Liver (tissue), 9 donors: ENCODE results near the gene MAPK7. TPM values are rescaled to one million over a fixed set of nuclear protein-coding genes. Genes with fewer than 3 reads are reported as not detected.

Source experiments
- DNase-seq: peaks from one replicate; pipeline ENCODE4 v3.0.0-alpha.2; 2017; ENCODE audit warnings: low spot score
- H3K27ac ChIP-seq, 2 donors: one replicate each; pipeline ENCODE4 v1.7.0; 2013; ENCODE audit warnings: inconsistent platforms in 2 of 2, low read length in 2 of 2, control low read depth in 1 of 2, low read depth in 1 of 2, mild to moderate bottlenecking in 1 of 2
- H3K27me3 ChIP-seq, 4 donors: one replicate each; pipeline versions ENCODE4 v1.6.1 to v1.7.0; 2013; ENCODE audit warnings: low read length in 3 of 4, inconsistent platforms in 1 of 4, mild to moderate bottlenecking in 1 of 4, moderate library complexity in 1 of 4; ENCODE audit not compliant: control insufficient read depth in 4 of 4, insufficient read depth in 4 of 4
- H3K36me3 ChIP-seq, 4 donors: one replicate each; pipeline versions ENCODE4 v1.6.1 to v1.7.0; 2013; ENCODE audit warnings: low read length in 3 of 4, mild to moderate bottlenecking in 3 of 4, low read depth in 1 of 4, moderate library complexity in 1 of 4; ENCODE audit not compliant: control insufficient read depth in 4 of 4, insufficient read depth in 3 of 4
- H3K4me1 ChIP-seq, 4 donors: one replicate each; pipeline versions ENCODE4 v1.6.1 to v1.7.0; 2013; ENCODE audit warnings: low read length in 3 of 4, mild to moderate bottlenecking in 3 of 4, moderate library complexity in 1 of 4; ENCODE audit not compliant: control insufficient read depth in 4 of 4, insufficient read depth in 4 of 4
- H3K4me3 ChIP-seq, 3 donors: one replicate each; pipeline versions ENCODE4 v1.6.1 to v1.7.0; 2013; ENCODE audit warnings: low read length in 3 of 3, control low read depth in 1 of 3, low read depth in 1 of 3, mild to moderate bottlenecking in 1 of 3
- H3K9ac ChIP-seq, 2 donors: one replicate each; pipeline ENCODE4 v1.7.0; 2013; ENCODE audit warnings: low read length in 2 of 2, mild to moderate bottlenecking in 2 of 2, moderate library complexity in 2 of 2, control low read depth in 1 of 2, low read depth in 1 of 2
- H3K9me3 ChIP-seq, 4 donors: one replicate each; pipeline versions ENCODE4 v1.6.1 to v1.7.0; 2013; ENCODE audit warnings: low read length in 3 of 4; ENCODE audit not compliant: control insufficient read depth in 4 of 4
- EGR1 ChIP-seq, 2 donors: IDR thresholded peaks; 2 replicates each; pipeline ENCODE4 v1.6.1; 2016 to 2018; ENCODE audit warnings: antibody characterized with exemption in 2 of 2, low read depth in 2 of 2
- FOXA1 ChIP-seq: IDR thresholded peaks from 2 replicates; pipeline ENCODE4 v1.6.1; 2016; ENCODE audit warnings: antibody characterized with exemption
- FOXA2 ChIP-seq: IDR thresholded peaks from 2 replicates; pipeline ENCODE4 v1.6.1; 2016; ENCODE audit warnings: antibody characterized with exemption
- GABPA ChIP-seq, 2 donors: IDR thresholded peaks in 1 of 2; conservative IDR thresholded peaks in 1 of 2; 2 replicates each; pipeline ENCODE4 v1.6.1; 2016; ENCODE audit warnings: antibody characterized with exemption in 2 of 2, mild to moderate bottlenecking in 1 of 2, moderate library complexity in 1 of 2
- HNF4A ChIP-seq, 2 donors: conservative IDR thresholded peaks; 2 replicates each; pipeline ENCODE4 v1.6.1; 2016; ENCODE audit warnings: antibody characterized with exemption in 2 of 2, mild to moderate bottlenecking in 2 of 2
- HNF4G ChIP-seq: IDR thresholded peaks from 2 replicates; pipeline ENCODE4 v1.6.1; 2016; ENCODE audit warnings: antibody characterized with exemption
- JUND ChIP-seq, 2 donors: IDR thresholded peaks; 2 replicates each; pipeline ENCODE4 v1.6.1; 2016; ENCODE audit warnings: antibody characterized with exemption in 2 of 2
- MAX ChIP-seq: IDR thresholded peaks from 2 replicates; pipeline ENCODE4 v1.6.1; 2016; ENCODE audit warnings: antibody characterized with exemption
- NR2F2 ChIP-seq: IDR thresholded peaks from 2 replicates; pipeline ENCODE4 v1.6.1; 2016; ENCODE audit warnings: antibody characterized with exemption
- RAD21 ChIP-seq, 2 donors: IDR thresholded peaks; 2 replicates each; pipeline ENCODE4 v1.6.1; 2016; ENCODE audit warnings: antibody characterized with exemption in 2 of 2, mild to moderate bottlenecking in 2 of 2
- REST ChIP-seq: IDR thresholded peaks from 2 replicates; pipeline ENCODE4 v1.6.1; 2016; ENCODE audit warnings: antibody characterized with exemption, mild to moderate bottlenecking
- RXRA ChIP-seq, 2 donors: IDR thresholded peaks; 2 replicates each; pipeline ENCODE4 v1.6.1; 2017 to 2018; ENCODE audit warnings: antibody characterized with exemption in 2 of 2, mild to moderate bottlenecking in 1 of 2
- SP1 ChIP-seq: IDR thresholded peaks from 2 replicates; pipeline ENCODE4 v1.6.1; 2018; ENCODE audit warnings: antibody characterized with exemption, mild to moderate bottlenecking
- TAF1 ChIP-seq: conservative IDR thresholded peaks from 2 replicates; pipeline ENCODE4 v1.6.1; 2016; ENCODE audit warnings: antibody characterized with exemption, mild to moderate bottlenecking
- YY1 ChIP-seq: IDR thresholded peaks from 2 replicates; pipeline ENCODE4 v1.6.1; 2016; ENCODE audit warnings: antibody characterized with exemption, mild to moderate bottlenecking
- ZBTB33 ChIP-seq: IDR thresholded peaks from 2 replicates; pipeline ENCODE4 v1.6.1; 2016; ENCODE audit warnings: antibody characterized with exemption
- WGBS: extraction: QIAGEN DNeasy Blood & Tissue Kit; methylation state at CpG from one replicate; pipeline ENCODE4 v1.1.7; 2013; 5-methylcytosine and 5-hydroxymethylcytosine counted together
- polyA plus RNA-seq, 2 donors: library from polyadenylated mRNA; stranded (reverse) in 1 of 2; unstranded in 1 of 2; fragments of 200-250 nt in 1 of 2; fragments of >200 nt in 1 of 2; fragmentation: Nextera tagmentation in 1 of 2; extraction: Ambion mirVana in 1 of 2; gene quantifications; one replicate each; pipeline versions ENCODE4 v1.2.1 to v1.2.3, GENCODE V29; 2013 to 2015
- total RNA-seq, 2 donors: library from RNA; depleted of rRNA; stranded (reverse); fragments of >200 nt; gene quantifications; one replicate each; pipeline ENCODE4 v1.2.3, GENCODE V29; 2014
- TF ChIP-seq, protein P1 (sequence below): fragments of 150-350 bp; IDR thresholded peaks from 2 replicates; pipeline ENCODE4 v1.5.1; 2017; ENCODE audit warnings: improper control_type of control experiment, low read depth, low read length; ENCODE audit not compliant: missing input control
- TF ChIP-seq, protein P2 (sequence below): IDR thresholded peaks from 2 replicates; pipeline ENCODE4 v1.6.1; 2016; ENCODE audit warnings: antibody characterized with exemption
- donor health status: healthy.
- donor health status: healthy.
- donor health status: healthy.
- donor health status: healthy.
- donor health status: healthy.

The MAPK7 gene
- total and polyA plus RNA-seq, 4 donors = 3.4 to 8.8 (median 5.2) TPM

GRCh38 chr17:19331134-19331533 is 47.2 kb upstream of the MAPK7 start:
- no peak for DNase-seq
- H3K9me3 ChIP-seq = no peaks in the 10 kb centered on the region
- no peak overlapping the region for H3K27ac ChIP-seq
- no peaks in the 10 kb centered on the region for H3K27me3 ChIP-seq
- H3K9ac ChIP-seq = no peak overlapping the region
- H3K4me1 ChIP-seq = peaks cover 2 to 7% (median 5%) of the 10 kb centered on the region in 4 donors
- 90% methylated on average over 4 of the region's 4 CpGs for WGBS
- no peak for TF ChIP-seq GABPA (IDR thresholded peaks at IDR 0.05 in 1 of 2, conservative IDR thresholded peaks at IDR 0.05 in 1 of 2)
- no peak for TF ChIP-seq TAF1
- no peak for TF ChIP-seq JUND (IDR thresholded peaks at IDR 0.05)
- no peak for TF ChIP-seq HNF4G
- TF ChIP-seq YY1 = no peak
- TF ChIP-seq, protein P1, sequence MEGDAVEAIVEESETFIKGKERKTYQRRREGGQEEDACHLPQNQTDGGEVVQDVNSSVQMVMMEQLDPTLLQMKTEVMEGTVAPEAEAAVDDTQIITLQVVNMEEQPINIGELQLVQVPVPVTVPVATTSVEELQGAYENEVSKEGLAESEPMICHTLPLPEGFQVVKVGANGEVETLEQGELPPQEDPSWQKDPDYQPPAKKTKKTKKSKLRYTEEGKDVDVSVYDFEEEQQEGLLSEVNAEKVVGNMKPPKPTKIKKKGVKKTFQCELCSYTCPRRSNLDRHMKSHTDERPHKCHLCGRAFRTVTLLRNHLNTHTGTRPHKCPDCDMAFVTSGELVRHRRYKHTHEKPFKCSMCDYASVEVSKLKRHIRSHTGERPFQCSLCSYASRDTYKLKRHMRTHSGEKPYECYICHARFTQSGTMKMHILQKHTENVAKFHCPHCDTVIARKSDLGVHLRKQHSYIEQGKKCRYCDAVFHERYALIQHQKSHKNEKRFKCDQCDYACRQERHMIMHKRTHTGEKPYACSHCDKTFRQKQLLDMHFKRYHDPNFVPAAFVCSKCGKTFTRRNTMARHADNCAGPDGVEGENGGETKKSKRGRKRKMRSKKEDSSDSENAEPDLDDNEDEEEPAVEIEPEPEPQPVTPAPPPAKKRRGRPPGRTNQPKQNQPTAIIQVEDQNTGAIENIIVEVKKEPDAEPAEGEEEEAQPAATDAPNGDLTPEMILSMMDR = no peak
- no peak for TF ChIP-seq RXRA (IDR thresholded peaks at IDR 0.05)
- no peak for TF ChIP-seq SP1
- no peak for TF ChIP-seq MAX
- TF ChIP-seq NR2F2 = no peak
- H3K36me3 ChIP-seq = peaks cover 0 to 3% (median 0%) of the 10 kb centered on the region in 4 donors
- H3K4me3 ChIP-seq = no peak overlapping the region

DNA sequence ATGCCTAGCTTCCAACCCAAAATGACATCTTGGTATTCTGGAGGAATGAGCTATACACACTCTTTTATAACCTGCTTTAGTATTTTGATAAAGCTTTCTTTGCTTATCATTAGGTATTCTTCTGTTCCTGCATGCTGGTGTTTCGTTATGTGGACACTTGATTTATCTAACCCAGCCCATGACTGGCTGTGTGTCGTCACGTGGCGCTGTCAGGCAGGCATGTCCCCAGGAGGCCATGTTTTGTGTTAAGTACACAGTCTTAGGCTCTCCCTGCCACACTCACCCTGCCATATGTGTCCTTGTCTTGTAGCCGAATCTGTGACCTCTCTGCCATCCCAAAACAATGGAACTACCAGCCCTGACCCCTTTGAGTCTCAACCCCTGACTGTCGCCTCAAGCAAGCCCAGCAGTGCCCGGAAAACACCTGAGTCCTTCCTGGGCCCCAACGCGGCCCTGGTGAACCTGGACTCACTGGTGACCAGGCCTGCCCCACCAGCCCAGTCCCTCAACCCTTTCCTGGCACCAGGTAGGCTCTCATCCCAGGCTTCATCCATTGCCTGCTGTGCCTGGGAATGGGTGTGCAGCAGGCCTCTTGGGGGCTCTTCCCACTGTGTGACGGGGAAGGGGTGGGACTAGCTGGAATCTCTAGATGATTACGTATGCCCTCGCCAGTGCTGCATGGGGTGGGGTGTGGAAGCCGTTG is 46.6 kb upstream of the MAPK7 start:
- Histone ChIP-seq H3K4me3 (no peak overlapping the region), H3K27ac (no peak overlapping the region), H3K36me3 (peaks cover 0 to 3% (median 0%) of the 10 kb centered on the region in 4 donors), H3K27me3 (no peaks in the 10 kb centered on the region), H3K9ac (no peak overlapping the region), H3K9me3 (no peaks in the 10 kb centered on the region), H3K4me1 (peaks cover 4 to 13% (median 10%) of the 10 kb centered on the region in 4 donors)
- TF ChIP-seq FOXA2 (no peak), YY1 (no peak), JUND (IDR thresholded peaks at IDR 0.05) (no peak), RAD21 (IDR thresholded peaks at IDR 0.05) (no peak), HNF4A (conservative IDR thresholded peaks at IDR 0.05) (no peak), FOXA1 (no peak), NR2F2 (no peak), GABPA (IDR thresholded peaks at IDR 0.05 in 1 of 2, conservative IDR thresholded peaks at IDR 0.05 in 1 of 2) (no peak), ZBTB33 (no peak), HNF4G (no peak), REST (no peak), EGR1 (IDR thresholded peaks at IDR 0.05; ENCODE audit: low read depth in 2 of 2) (no peak), MAX (no peak), RXRA (IDR thresholded peaks at IDR 0.05) (no peak), TAF1 (no peak), SP1 (no peak)
- TF ChIP-seq, protein P1 = no peak
- TF ChIP-seq, protein P2, sequence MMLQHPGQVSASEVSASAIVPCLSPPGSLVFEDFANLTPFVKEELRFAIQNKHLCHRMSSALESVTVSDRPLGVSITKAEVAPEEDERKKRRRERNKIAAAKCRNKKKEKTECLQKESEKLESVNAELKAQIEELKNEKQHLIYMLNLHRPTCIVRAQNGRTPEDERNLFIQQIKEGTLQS = no peak
- no peak for DNase-seq
- WGBS = 91% methylated on average over 13 of the region's 13 CpGs
